K562 (cell line): ENCODE measurements around the gene ATP2B1. TPM values are rescaled to one million over a fixed set of nuclear protein-coding genes. Genes with fewer than 3 reads are reported as not detected.

ENCODE experiments used
- ARID2 ChIP-seq: fragments of 450-650 bp; IDR thresholded peaks from 2 replicates; pipeline ENCODE4 v1.6.1; 2017; ENCODE audit warnings: antibody characterized with exemption, mild to moderate bottlenecking
- CBFB ChIP-seq: sonication (generic); formaldehyde crosslinking; IDR thresholded peaks from 2 replicates; pipeline ENCODE4 v1.4.0; 2020; ENCODE audit warnings: mild to moderate bottlenecking, missing genetic modification reagents
- HLTF ChIP-seq: fragments of 450-650 bp; IDR thresholded peaks from 2 replicates; pipeline ENCODE4 v1.6.1; 2016
- KLF13 ChIP-seq: fragments of 450-650 bp; IDR thresholded peaks from 2 replicates; pipeline ENCODE4 v1.6.1; 2016; ENCODE audit warnings: missing genetic modification characterization, low read depth, mild to moderate bottlenecking, missing compliant biosample characterization, moderate library complexity, borderline replicate concordance
- NFE2 ChIP-seq: IDR thresholded peaks from 2 replicates; pipeline ENCODE4 v1.6.1; 2014; ENCODE audit warnings: antibody characterized with exemption, low read depth
- NR1H2 ChIP-seq: sonication (generic); formaldehyde crosslinking; IDR thresholded peaks from 2 replicates; pipeline ENCODE4 v1.4.0; 2020; ENCODE audit warnings: mild to moderate bottlenecking, missing genetic modification reagents
- PHTF2 ChIP-seq: fragments of 250-450 bp; sonication (Bioruptor Pico); IDR thresholded peaks from 2 replicates; pipeline ENCODE4 v1.5.0; 2021; ENCODE audit warnings: mild to moderate bottlenecking
- TGIF2 ChIP-seq: sonication (generic); formaldehyde crosslinking; IDR thresholded peaks from 2 replicates; pipeline ENCODE4 v1.8.1; 2022; ENCODE audit warnings: mild to moderate bottlenecking, missing genetic modification reagents, moderate library complexity
- ZBTB8A ChIP-seq: fragments of 450-650 bp; IDR thresholded peaks from 2 replicates; pipeline ENCODE4 v1.6.1; 2018; ENCODE audit warnings: mild to moderate bottlenecking, moderate library complexity; ENCODE audit not compliant: partially characterized antibody
- ZNF444 ChIP-seq: fragments of 250-450 bp; sonication (Bioruptor Pico); IDR thresholded peaks from 2 replicates; pipeline ENCODE4 v1.4.0; 2020; ENCODE audit warnings: mild to moderate bottlenecking, moderate library complexity
- ZNF695 ChIP-seq: fragments of 450-650 bp; formaldehyde crosslinking; IDR thresholded peaks from 2 replicates; pipeline ENCODE4 v1.4.0; 2020; ENCODE audit warnings: mild to moderate bottlenecking, moderate library complexity
- ZSCAN29 ChIP-seq: fragments of 450-650 bp; IDR thresholded peaks from 2 replicates; pipeline ENCODE4 v1.6.1; 2017
- polyA plus RNA-seq, 8 experiments: library from polyadenylated mRNA; depleted of rRNA in 4 of 8; stranded (reverse) in 5 of 8; unstranded in 3 of 8; fragments of >200 nt; fragmentation: Nextera tagmentation in 2 of 8; fragmentation: Illumina TruSeq in 1 of 8; extraction: Ambion mirVana in 2 of 8; extraction: Trizol in 1 of 8; gene quantifications; 2 replicates each; pipeline versions ENCODE4 v1.2.1 to v1.2.3, GENCODE V29; 2011 to 2014; ENCODE audit warnings: inconsistent platforms in 1 of 8, missing spikeins in 1 of 8
- total RNA-seq, 7 experiments: library from RNA; depleted of rRNA in 6 of 7; stranded (reverse); fragments of >200 nt in 6 of 7; fragmentation: Illumina TruSeq in 2 of 7; extraction: Trizol in 2 of 7; gene quantifications; 2 replicates each; pipeline versions ENCODE4 v1.2.1 to v1.2.3, GENCODE V29; 2011 to 2021; ENCODE audit warnings: low replicate concordance in 1 of 7
- TF ChIP-seq, protein P1 (sequence below), 2 experiments: fragments of 450-650 bp; IDR thresholded peaks; 2 replicates each; pipeline ENCODE4 v1.6.1; 2016
- TF ChIP-seq, protein P2 (sequence below): sonication (generic); formaldehyde crosslinking; IDR thresholded peaks from 2 replicates; pipeline ENCODE4 v1.8.0; 2023; ENCODE audit warnings: missing genetic modification reagents, mild to moderate bottlenecking, borderline replicate concordance
- TF ChIP-seq, protein P3 (sequence below): fragments of 200-800 bp; sonication (Bioruptor generic); IDR thresholded peaks from 2 replicates; pipeline ENCODE4 v1.6.1; 2016; ENCODE audit warnings: missing genetic modification characterization, missing compliant biosample characterization

The ATP2B1 gene
- total and polyA plus RNA-seq, 9 of the 15 experiments (the other 6 are each of a cell fraction or from before 2014, with no cell fraction given) = 8.6 to 39.0 (median 27.8) TPM

GRCh38 chr12:89709995-89710872, 1.6 kb upstream of the ATP2B1 start (continued):
- 0 out of 2 replicates have a peak, but pooled peaks have one; percentile 41 for TF ChIP-seq CBFB (CRISPR knock-in tag)
- no peak for TF ChIP-seq ARID2
- TF ChIP-seq ZNF695 (CRISPR knock-in tag) = no peak
- TF ChIP-seq, protein P1, sequence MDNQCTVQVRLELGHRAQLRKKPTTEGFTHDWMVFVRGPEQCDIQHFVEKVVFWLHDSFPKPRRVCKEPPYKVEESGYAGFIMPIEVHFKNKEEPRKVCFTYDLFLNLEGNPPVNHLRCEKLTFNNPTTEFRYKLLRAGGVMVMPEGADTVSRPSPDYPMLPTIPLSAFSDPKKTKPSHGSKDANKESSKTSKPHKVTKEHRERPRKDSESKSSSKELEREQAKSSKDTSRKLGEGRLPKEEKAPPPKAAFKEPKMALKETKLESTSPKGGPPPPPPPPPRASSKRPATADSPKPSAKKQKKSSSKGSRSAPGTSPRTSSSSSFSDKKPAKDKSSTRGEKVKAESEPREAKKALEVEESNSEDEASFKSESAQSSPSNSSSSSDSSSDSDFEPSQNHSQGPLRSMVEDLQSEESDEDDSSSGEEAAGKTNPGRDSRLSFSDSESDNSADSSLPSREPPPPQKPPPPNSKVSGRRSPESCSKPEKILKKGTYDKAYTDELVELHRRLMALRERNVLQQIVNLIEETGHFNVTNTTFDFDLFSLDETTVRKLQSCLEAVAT (IDR thresholded peaks at IDR 0.05) = peak in 1 of 2 experiments; percentile 12; a peak in 2 of 4 replicates
- peak; percentile 61; the same call in 1 of the 2 replicates for TF ChIP-seq ZSCAN29
- no peak for TF ChIP-seq NFE2
- TF ChIP-seq NR1H2 (CRISPR knock-in tag) = no peak
- TF ChIP-seq, protein P2, sequence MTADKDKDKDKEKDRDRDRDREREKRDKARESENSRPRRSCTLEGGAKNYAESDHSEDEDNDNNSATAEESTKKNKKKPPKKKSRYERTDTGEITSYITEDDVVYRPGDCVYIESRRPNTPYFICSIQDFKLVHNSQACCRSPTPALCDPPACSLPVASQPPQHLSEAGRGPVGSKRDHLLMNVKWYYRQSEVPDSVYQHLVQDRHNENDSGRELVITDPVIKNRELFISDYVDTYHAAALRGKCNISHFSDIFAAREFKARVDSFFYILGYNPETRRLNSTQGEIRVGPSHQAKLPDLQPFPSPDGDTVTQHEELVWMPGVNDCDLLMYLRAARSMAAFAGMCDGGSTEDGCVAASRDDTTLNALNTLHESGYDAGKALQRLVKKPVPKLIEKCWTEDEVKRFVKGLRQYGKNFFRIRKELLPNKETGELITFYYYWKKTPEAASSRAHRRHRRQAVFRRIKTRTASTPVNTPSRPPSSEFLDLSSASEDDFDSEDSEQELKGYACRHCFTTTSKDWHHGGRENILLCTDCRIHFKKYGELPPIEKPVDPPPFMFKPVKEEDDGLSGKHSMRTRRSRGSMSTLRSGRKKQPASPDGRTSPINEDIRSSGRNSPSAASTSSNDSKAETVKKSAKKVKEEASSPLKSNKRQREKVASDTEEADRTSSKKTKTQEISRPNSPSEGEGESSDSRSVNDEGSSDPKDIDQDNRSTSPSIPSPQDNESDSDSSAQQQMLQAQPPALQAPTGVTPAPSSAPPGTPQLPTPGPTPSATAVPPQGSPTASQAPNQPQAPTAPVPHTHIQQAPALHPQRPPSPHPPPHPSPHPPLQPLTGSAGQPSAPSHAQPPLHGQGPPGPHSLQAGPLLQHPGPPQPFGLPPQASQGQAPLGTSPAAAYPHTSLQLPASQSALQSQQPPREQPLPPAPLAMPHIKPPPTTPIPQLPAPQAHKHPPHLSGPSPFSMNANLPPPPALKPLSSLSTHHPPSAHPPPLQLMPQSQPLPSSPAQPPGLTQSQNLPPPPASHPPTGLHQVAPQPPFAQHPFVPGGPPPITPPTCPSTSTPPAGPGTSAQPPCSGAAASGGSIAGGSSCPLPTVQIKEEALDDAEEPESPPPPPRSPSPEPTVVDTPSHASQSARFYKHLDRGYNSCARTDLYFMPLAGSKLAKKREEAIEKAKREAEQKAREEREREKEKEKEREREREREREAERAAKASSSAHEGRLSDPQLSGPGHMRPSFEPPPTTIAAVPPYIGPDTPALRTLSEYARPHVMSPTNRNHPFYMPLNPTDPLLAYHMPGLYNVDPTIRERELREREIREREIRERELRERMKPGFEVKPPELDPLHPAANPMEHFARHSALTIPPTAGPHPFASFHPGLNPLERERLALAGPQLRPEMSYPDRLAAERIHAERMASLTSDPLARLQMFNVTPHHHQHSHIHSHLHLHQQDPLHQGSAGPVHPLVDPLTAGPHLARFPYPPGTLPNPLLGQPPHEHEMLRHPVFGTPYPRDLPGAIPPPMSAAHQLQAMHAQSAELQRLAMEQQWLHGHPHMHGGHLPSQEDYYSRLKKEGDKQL (CRISPR knock-in tag) = 0 out of 2 replicates have a peak, but pooled peaks have one; percentile 58
- no peak for TF ChIP-seq ZNF444 (CRISPR knock-in tag)
- no peak for TF ChIP-seq KLF13
- TF ChIP-seq, protein P3, sequence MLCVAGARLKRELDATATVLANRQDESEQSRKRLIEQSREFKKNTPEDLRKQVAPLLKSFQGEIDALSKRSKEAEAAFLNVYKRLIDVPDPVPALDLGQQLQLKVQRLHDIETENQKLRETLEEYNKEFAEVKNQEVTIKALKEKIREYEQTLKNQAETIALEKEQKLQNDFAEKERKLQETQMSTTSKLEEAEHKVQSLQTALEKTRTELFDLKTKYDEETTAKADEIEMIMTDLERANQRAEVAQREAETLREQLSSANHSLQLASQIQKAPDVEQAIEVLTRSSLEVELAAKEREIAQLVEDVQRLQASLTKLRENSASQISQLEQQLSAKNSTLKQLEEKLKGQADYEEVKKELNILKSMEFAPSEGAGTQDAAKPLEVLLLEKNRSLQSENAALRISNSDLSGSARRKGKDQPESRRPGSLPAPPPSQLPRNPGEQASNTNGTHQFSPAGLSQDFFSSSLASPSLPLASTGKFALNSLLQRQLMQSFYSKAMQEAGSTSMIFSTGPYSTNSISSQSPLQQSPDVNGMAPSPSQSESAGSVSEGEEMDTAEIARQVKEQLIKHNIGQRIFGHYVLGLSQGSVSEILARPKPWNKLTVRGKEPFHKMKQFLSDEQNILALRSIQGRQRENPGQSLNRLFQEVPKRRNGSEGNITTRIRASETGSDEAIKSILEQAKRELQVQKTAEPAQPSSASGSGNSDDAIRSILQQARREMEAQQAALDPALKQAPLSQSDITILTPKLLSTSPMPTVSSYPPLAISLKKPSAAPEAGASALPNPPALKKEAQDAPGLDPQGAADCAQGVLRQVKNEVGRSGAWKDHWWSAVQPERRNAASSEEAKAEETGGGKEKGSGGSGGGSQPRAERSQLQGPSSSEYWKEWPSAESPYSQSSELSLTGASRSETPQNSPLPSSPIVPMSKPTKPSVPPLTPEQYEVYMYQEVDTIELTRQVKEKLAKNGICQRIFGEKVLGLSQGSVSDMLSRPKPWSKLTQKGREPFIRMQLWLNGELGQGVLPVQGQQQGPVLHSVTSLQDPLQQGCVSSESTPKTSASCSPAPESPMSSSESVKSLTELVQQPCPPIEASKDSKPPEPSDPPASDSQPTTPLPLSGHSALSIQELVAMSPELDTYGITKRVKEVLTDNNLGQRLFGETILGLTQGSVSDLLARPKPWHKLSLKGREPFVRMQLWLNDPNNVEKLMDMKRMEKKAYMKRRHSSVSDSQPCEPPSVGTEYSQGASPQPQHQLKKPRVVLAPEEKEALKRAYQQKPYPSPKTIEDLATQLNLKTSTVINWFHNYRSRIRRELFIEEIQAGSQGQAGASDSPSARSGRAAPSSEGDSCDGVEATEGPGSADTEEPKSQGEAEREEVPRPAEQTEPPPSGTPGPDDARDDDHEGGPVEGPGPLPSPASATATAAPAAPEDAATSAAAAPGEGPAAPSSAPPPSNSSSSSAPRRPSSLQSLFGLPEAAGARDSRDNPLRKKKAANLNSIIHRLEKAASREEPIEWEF (CRISPR knock-in tag) = peak; percentile 43; the same call in 1 of the 2 replicates
- TF ChIP-seq HLTF = no peak; the same call in 1 of the 2 replicates
- 0 out of 2 replicates have a peak, but pooled peaks have one; percentile 10 for TF ChIP-seq TGIF2
- TF ChIP-seq ZBTB8A = no peak
- no peak for TF ChIP-seq PHTF2
